Gastrocnemius medialis (tissue), 4 donors: ENCODE measurements around the gene LARP4B.

Source experiments
- POLR2A ChIP-seq, 2 donors: fragments of 450-650 bp; IDR thresholded peaks; one replicate each; pipeline ENCODE4 v1.6.1; 2017; ENCODE audit warnings: antibody characterized with exemption in 2 of 2, mild to moderate bottlenecking in 2 of 2, moderate library complexity in 2 of 2
- TF ChIP-seq, protein P1 (sequence below), 5 experiments: fragments of 450-650 bp in 3 of 5; fragments of 200-600 bp in 2 of 5; sonication (generic) in 2 of 5; IDR thresholded peaks in 4 of 5; conservative IDR thresholded peaks in 1 of 5; 1 replicate in 4 of 5; 2 replicates in 1 of 5; pipeline ENCODE4 v1.5.1; 2016 to 2019; ENCODE audit warnings: antibody characterized with exemption in 5 of 5, mild to moderate bottlenecking in 3 of 5, moderate library complexity in 3 of 5

DNA sequence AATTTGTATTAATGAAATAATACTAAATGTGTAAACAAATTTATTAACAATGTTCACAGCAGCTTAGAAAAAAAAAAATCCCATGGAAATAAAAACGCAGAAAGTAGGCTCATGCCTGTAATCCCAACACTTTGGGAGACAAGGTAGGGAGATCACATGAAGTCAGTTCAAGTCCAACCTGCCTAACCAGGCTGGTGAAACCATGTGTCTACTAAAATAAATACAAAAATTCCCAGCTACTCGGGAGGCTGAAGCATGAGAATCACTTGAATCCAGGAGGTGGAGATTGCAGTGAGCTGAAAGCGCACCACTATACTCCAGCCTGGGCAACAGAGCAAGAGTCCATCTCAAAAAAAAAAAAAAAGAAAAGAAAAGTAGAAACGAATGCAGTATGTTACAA is 36.2 kb downstream of the LARP4B start:
- TF ChIP-seq, protein P1, sequence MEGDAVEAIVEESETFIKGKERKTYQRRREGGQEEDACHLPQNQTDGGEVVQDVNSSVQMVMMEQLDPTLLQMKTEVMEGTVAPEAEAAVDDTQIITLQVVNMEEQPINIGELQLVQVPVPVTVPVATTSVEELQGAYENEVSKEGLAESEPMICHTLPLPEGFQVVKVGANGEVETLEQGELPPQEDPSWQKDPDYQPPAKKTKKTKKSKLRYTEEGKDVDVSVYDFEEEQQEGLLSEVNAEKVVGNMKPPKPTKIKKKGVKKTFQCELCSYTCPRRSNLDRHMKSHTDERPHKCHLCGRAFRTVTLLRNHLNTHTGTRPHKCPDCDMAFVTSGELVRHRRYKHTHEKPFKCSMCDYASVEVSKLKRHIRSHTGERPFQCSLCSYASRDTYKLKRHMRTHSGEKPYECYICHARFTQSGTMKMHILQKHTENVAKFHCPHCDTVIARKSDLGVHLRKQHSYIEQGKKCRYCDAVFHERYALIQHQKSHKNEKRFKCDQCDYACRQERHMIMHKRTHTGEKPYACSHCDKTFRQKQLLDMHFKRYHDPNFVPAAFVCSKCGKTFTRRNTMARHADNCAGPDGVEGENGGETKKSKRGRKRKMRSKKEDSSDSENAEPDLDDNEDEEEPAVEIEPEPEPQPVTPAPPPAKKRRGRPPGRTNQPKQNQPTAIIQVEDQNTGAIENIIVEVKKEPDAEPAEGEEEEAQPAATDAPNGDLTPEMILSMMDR (IDR thresholded peaks at IDR 0.05 in 4 of 5, conservative IDR thresholded peaks at IDR 0.05 in 1 of 5), result no peak
- TF ChIP-seq POLR2A (IDR thresholded peaks at IDR 0.05), result no peak
